CD4-positive, alpha-beta T cell treated with Interleukin-1 beta for 1 hour (primary cell): Measurements from ENCODE around the gene FAM170A.

ENCODE experiments used
- DNase-seq, 2 donors: peaks; one replicate each; pipeline ENCODE4 v3.0.0-alpha.2; 2020 to 2022

The FAM170A gene, protein sequence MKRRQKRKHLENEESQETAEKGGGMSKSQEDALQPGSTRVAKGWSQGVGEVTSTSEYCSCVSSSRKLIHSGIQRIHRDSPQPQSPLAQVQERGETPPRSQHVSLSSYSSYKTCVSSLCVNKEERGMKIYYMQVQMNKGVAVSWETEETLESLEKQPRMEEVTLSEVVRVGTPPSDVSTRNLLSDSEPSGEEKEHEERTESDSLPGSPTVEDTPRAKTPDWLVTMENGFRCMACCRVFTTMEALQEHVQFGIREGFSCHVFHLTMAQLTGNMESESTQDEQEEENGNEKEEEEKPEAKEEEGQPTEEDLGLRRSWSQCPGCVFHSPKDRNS

GRCh38 chr5:119629339-119629738, at the start of gene FAM170A:
Gene FAM170A (plus strand): TSS chr5:119629558. CDS start chr5:119629769, 211 bp downstream.
- DNase-seq, result no peak

- no peak for DNase-seq
Observed at GRCh38 chr5:119582987-119583386, 46.4 kb upstream of the FAM170A start.

- DNase-seq, result no peak
Observed at GRCh38 chr5:119583684-119584083, 45.7 kb upstream of the FAM170A start.

GRCh38 chr5:119596046-119596445, 33.3 kb upstream of the FAM170A start:
- DNase-seq, result no peak

DNA sequence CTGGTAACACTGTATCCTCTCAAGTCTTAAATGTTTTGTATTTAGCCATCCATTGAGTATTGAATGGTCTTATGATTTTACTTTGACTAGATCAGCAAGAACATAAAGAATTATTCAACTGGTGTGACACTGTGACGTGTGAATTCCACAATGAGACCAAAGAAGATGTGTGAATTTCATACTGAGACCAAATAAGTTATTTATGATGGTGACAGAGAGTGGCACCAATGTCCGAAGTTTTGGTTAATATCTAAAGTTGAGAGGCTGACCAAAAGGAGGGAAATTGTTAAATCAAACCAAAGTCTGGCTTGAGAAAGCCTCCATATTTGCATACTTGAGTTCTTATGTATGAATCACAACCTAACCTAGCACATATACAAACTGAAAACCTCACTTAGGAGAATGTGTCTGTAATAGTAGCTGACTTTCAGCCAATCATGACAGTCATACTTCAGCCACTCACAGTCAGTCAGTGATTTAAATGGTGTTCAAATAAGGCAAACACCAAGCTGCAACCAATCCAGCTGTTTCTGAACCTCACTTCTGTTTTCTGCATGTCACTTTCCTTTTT, 31.5 kb upstream of the FAM170A start:
- DNase-seq, result no peak

DNA sequence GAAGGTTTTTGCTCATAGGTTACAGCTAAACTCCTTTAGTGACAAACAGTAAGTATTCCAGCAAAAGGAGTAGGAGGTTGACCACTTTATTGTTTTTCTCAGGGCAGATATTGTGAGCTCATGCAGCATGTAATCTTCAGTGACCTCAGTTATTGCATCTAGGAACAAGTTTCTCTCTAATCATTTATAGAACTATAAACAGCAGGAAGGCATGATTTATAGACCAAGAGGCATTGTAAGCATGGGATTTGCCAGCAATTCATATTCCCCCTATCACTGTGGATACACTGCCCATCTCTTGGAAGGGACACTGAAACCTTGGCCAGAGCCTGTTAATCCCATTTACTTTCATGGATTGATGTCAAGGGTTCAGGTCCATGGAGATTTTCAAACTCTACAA, 15.4 kb upstream of the FAM170A start:
- DNase-seq, result no peak

DNA sequence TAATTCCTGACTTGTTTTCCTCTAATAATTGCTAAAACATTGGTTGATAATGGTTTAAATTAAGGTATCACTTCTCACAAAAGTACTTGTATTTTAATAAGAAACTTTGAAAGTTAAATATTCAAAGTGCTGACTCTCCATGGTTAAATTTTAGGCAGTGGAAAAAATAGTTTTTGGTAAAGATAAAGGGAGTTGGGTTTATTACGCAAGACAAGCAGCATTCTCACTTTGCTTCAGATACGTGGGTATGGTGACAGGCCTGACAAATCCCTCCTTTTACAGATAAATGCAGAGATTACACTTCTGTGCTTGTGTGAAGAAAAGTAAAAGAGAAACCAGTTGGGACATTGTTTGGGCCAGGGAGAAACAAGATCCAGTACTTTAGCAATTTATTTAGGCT, 14.5 kb upstream of the FAM170A start:
- no peak for DNase-seq

DNA sequence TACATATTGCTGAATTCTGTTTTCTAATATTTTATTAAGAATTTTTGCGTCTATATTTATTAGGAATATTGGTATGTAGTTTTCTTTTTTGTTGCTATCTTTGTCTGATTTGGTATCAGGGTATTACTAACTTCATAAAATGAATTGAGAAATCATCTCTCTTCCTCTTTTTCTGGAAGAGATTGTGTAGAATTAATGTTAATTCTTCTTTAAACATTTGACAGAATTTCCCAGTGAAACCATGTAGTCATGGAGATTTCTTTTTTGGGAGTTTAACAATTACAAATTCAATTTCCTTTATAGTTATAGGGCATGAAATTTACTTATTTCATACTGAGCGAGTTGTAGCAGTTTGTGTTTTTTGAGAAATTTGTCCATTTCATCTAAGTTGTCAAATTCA, 3.3 kb upstream of the FAM170A start:
- no peak for DNase-seq

- no peak for DNase-seq
Observed at GRCh38 chr5:119630752-119631440, 1.5 kb downstream of the FAM170A start.

GRCh38 chr5:119631660-119632059, 2.3 kb downstream of the FAM170A start:
- DNase-seq, result no peak

DNA sequence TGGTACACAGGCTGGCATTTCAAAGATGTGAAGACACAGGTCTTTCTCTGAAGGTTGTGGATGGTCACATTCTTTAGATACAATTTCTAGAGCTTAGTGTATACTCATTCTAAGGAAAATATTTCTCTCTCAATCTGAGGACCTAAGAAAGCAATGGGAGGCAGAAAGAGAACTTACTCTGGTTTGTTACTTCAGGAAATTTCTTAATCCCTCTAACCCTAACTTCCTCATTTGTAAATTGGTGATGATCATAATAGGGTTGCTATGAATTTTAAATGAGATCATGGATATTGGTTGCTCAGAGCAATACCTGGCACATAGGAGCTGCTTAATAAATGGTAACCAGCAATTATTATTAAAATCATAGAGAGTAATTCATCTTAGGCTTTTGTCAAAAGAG, 22.1 kb downstream of the FAM170A start:
- no peak for DNase-seq

DNA sequence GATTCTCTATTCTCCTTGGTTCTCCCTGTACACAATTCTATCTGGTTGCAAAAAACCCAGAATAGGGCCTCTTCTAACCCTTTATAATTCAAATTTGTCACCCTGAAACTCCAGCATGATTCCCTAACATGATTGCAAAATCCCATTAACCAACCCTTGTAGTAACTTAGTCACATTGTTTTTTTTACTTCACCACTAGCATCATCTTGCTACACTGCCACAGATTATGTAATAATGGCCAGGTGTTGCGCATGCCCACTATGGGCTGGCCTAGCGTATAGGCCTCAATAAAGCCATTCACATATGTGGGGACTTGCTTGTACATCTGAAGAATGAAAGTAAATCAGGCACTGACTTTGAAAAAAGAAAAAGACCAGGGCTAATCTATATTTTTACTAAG, 25.7 kb downstream of the FAM170A start:
- peak in 1 of 2 donors; percentile 54 for DNase-seq

DNA sequence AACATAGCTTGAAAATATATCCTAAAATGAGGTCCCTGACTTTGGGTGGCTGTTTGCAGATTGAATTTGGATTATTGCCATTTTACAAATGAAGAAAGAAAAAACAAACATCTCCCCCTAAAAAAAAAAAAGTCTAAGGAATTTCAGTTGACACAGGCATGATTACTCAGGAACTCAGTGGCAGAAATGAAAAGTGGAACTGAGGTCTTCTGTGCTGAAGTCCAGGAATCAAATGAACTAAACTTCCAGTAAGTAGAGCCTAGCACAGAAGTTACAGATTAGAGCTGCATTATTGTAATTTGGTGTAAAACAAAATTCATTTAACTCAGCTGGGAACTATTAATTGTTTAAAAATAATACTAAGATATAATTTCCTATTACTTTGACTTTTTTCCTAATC, 26.7 kb downstream of the FAM170A start:
- DNase-seq, result no peak

DNA sequence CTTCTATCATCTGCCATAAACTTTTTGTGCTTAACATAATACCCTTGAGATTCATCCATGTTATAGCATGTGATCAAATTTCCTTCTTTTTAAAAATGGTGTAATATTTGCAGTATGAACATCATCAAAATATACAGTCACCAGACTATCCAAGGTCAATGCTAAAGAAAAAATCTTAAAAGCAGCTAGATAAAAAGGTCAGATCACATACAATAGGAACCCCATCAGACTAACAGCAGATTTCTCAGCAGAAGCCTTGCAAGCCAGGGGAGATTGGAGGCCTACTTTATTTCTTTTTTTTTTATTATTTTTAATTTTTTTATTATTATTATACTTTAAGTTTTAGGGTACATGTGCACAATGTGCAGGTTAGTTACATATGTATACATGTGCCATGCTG, 37.2 kb downstream of the FAM170A start:
- DNase-seq, result no peak

- no peak for DNase-seq
Observed at GRCh38 chr5:119678351-119679028, 49.1 kb downstream of the FAM170A start.

- DNase-seq, result no peak
Observed at GRCh38 chr5:119680080-119680479, 50.7 kb downstream of the FAM170A start.

- DNase-seq, result no peak
Observed at GRCh38 chr5:119681734-119682133, 52.4 kb downstream of the FAM170A start.

DNA sequence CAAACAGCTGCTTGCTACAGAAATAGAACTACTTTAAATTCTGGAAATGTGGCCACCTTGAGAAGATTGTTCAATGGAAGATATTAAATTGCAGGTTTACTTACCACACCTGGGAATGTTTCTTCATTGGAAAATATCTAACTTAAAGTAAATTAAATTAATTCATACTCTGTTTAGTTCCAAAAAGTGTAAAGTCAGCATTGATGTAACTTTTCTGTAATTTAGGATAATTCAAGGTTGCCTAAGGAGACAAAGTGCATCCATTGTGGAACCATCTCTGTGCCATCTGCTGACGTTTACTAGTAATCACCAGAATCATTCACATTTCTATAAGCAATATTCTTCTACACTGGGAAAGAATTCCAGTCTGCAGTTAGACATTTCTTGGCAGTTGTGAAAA, 53.0 kb downstream of the FAM170A start:
- DNase-seq, result no peak
